HepG2 (cell line): ENCODE data around the gene PMM2. TPM values are rescaled to one million over a fixed set of nuclear protein-coding genes. Genes with fewer than 3 reads are reported as not detected.
A peak's percentile ranks its signal among the peaks of the same experiment; 100 is the strongest.

ENCODE experiments used
- AKAP8 ChIP-seq: sonication (generic); formaldehyde crosslinking; IDR thresholded peaks from 2 replicates; pipeline ENCODE4 v1.5.1; 2020; ENCODE audit warnings: mild to moderate bottlenecking, missing genetic modification reagents
- ASH2L ChIP-seq: fragments of 300-600, 200-600 bp; sonication (generic); IDR thresholded peaks from 2 replicates; pipeline ENCODE4 v1.7.0; 2017; ENCODE audit warnings: low read depth, mild to moderate bottlenecking, moderate library complexity, mixed read lengths, low read length; ENCODE audit not compliant: insufficient read length
- CREB1 ChIP-seq, 2 experiments: fragments of 450-650 bp in 1 of 2; IDR thresholded peaks; 2 replicates each; pipeline ENCODE4 v1.6.1; 2016 to 2017; ENCODE audit warnings: control low read depth in 1 of 2, mild to moderate bottlenecking in 1 of 2, missing compliant biosample characterization in 1 of 2, missing genetic modification characterization in 1 of 2
- EEA1 ChIP-seq: sonication (generic); formaldehyde crosslinking; IDR thresholded peaks from 2 replicates; pipeline ENCODE4 v1.5.1; 2020; ENCODE audit warnings: mild to moderate bottlenecking, missing genetic modification reagents, borderline replicate concordance
- GATA4 ChIP-seq: sonication (generic); IDR thresholded peaks from 2 replicates; pipeline ENCODE4 v1.6.1; 2016; ENCODE audit warnings: antibody characterized with exemption, low read depth, borderline replicate concordance
- HES4 ChIP-seq: sonication (generic); formaldehyde crosslinking; IDR thresholded peaks from 2 replicates; pipeline ENCODE4 v1.9.0; 2021; ENCODE audit warnings: mild to moderate bottlenecking, missing genetic modification reagents, borderline replicate concordance
- HIVEP1 ChIP-seq: sonication (generic); formaldehyde crosslinking; IDR thresholded peaks from 2 replicates; pipeline ENCODE4 v1.4.0; 2020; ENCODE audit warnings: mild to moderate bottlenecking, missing genetic modification reagents
- KLF16 ChIP-seq, 2 experiments: sonication (generic) in 1 of 2; formaldehyde crosslinking in 1 of 2; IDR thresholded peaks; 2 replicates each; pipeline versions ENCODE4 v1.6.1 to v1.8.0; 2016 to 2023; ENCODE audit warnings: missing genetic modification reagents in 2 of 2, missing compliant biosample characterization in 1 of 2
- NR2F6 ChIP-seq, 2 experiments: IDR thresholded peaks; 2 replicates each; pipeline ENCODE4 v1.6.1; 2016; ENCODE audit warnings: antibody characterized with exemption in 1 of 2, mild to moderate bottlenecking in 1 of 2
- PHF8 ChIP-seq: sonication (generic); formaldehyde crosslinking; IDR thresholded peaks from 2 replicates; pipeline ENCODE4 v1.5.0; 2020; ENCODE audit warnings: missing genetic modification reagents
- RARA ChIP-seq: IDR thresholded peaks from 2 replicates; pipeline ENCODE4 v1.6.1; 2016; ENCODE audit warnings: missing genetic modification reagents, missing compliant biosample characterization
- SRY ChIP-seq: sonication (generic); formaldehyde crosslinking; IDR thresholded peaks from 2 replicates; pipeline ENCODE4 v1.8.0; 2022; ENCODE audit warnings: mild to moderate bottlenecking, missing genetic modification reagents
- TRIM24 ChIP-seq: sonication (generic); formaldehyde crosslinking; IDR thresholded peaks from 2 replicates; pipeline ENCODE4 v1.8.0; 2022; ENCODE audit warnings: mild to moderate bottlenecking, missing genetic modification reagents
- ZC3H4 ChIP-seq: sonication (generic); formaldehyde crosslinking; IDR thresholded peaks from 2 replicates; pipeline ENCODE4 v1.4.0; 2020; ENCODE audit warnings: missing genetic modification reagents, borderline replicate concordance
- ZNF121 ChIP-seq: sonication (generic); formaldehyde crosslinking; IDR thresholded peaks from 2 replicates; pipeline ENCODE4 v1.5.0; 2020; ENCODE audit warnings: mild to moderate bottlenecking, missing genetic modification reagents
- ZNF205 ChIP-seq: IDR thresholded peaks from 2 replicates; pipeline ENCODE4 v1.6.1; 2018; ENCODE audit warnings: missing biosample characterization, missing genetic modification reagents
- ZNF253 ChIP-seq: sonication (generic); formaldehyde crosslinking; IDR thresholded peaks from 2 replicates; pipeline ENCODE4 v1.8.0; 2022; ENCODE audit warnings: mild to moderate bottlenecking, missing genetic modification reagents, borderline replicate concordance
- ZNF432 ChIP-seq: sonication (generic); formaldehyde crosslinking; IDR thresholded peaks from 2 replicates; pipeline ENCODE4 v1.5.0; 2020; ENCODE audit warnings: missing genetic modification reagents, mild to moderate bottlenecking, borderline replicate concordance
- ZNF569 ChIP-seq: sonication (generic); formaldehyde crosslinking; IDR thresholded peaks from 2 replicates; pipeline ENCODE4 v1.5.0; 2020; ENCODE audit warnings: mild to moderate bottlenecking, missing genetic modification reagents, moderate library complexity, borderline replicate concordance
- ZNF607 ChIP-seq: sonication (generic); formaldehyde crosslinking; IDR thresholded peaks from 2 replicates; pipeline ENCODE4 v1.5.1; 2020; ENCODE audit warnings: missing genetic modification reagents, mild to moderate bottlenecking, borderline replicate concordance
- ZNF724P ChIP-seq: sonication (generic); formaldehyde crosslinking; IDR thresholded peaks from 2 replicates; pipeline ENCODE4 v1.8.0; 2022; ENCODE audit warnings: missing genetic modification reagents, borderline replicate concordance
- ZNF782 ChIP-seq: sonication (generic); formaldehyde crosslinking; IDR thresholded peaks from 2 replicates; pipeline ENCODE4 v1.4.0; 2020; ENCODE audit warnings: missing genetic modification reagents, mild to moderate bottlenecking, borderline replicate concordance
- polyA plus RNA-seq, 8 experiments: library from polyadenylated mRNA; depleted of rRNA in 3 of 8; stranded (reverse) in 7 of 8; unstranded in 1 of 8; fragments of >200 nt; fragmentation: Illumina TruSeq in 4 of 8; extraction: Trizol in 4 of 8; gene quantifications; 2 replicates each; pipeline versions ENCODE4 v1.2.1 to v1.2.3, GENCODE V29; 2011 to 2016; ENCODE audit warnings: low read depth in 4 of 8, missing spikeins in 1 of 8, mixed read lengths in 1 of 8; ENCODE audit not compliant: insufficient read depth in 1 of 8
- total RNA-seq, 5 experiments: library from RNA; depleted of rRNA; stranded (reverse); fragments of >200 nt; fragmentation: Illumina TruSeq; extraction: Trizol; gene quantifications; 2 replicates each; pipeline ENCODE4 v1.2.3, GENCODE V29; 2016; ENCODE audit warnings: low read depth in 1 of 5
- TF ChIP-seq, protein P1 (sequence below): sonication (generic); formaldehyde crosslinking; conservative IDR thresholded peaks from 2 replicates; pipeline ENCODE4 v1.8.0; 2022; ENCODE audit warnings: low read depth, missing genetic modification reagents
- TF ChIP-seq, protein P2 (sequence below): sonication (generic); formaldehyde crosslinking; IDR thresholded peaks from 2 replicates; pipeline ENCODE4 v1.5.1; 2020; ENCODE audit warnings: missing genetic modification reagents, mild to moderate bottlenecking, borderline replicate concordance
- TF ChIP-seq, protein P3 (sequence below): sonication (generic); formaldehyde crosslinking; IDR thresholded peaks from 2 replicates; pipeline ENCODE4 v1.4.0; 2020; ENCODE audit warnings: missing genetic modification reagents, low read depth, mild to moderate bottlenecking, borderline replicate concordance
- TF ChIP-seq, protein P4 (sequence below): sonication (generic); formaldehyde crosslinking; IDR thresholded peaks from 2 replicates; pipeline ENCODE4 v1.4.0; 2020; ENCODE audit warnings: missing genetic modification reagents

Gene PMM2
- total and polyA plus RNA-seq, 2 of the 13 experiments (the other 11 are each of a cell fraction or from before 2014, with no cell fraction given): 52.2 to 93.7 TPM

DNA sequence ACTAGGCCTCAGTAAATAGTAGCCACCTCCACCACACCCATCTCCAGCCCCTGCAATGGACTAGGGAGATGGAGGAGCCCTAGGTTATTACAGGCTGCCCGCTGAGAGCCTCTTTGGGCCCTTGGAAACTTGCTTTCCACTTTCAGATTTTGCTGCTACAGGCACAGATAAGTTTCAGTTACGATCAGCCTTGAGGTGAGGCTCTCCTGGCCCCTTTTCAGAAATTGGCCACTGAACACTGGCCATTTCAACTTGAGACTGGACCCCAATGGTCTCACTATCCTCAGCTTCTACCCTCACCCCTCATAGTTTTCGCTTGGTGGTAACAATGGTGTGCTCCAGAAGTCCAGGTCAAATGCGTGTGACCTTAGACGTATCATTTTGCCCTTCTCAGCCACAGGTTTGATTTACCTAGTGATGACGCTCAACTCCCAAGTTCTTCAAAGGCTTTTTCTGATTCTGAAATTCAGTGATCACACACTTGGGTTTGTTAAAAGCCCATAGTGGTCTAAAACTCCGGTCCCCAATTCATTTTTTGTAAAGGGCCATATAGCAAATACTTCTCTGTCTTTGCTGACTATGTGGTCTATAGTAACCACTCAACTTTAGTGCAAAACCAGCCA is 1.0 kb downstream of the PMM2 start (continued):
- TF ChIP-seq ZNF782 (CRISPR knock-in tag) (no peak), CREB1 (IDR thresholded peaks at IDR 0.05) (peak; percentile 55; the same call in 1 of the 2 replicates), CREB1 (CRISPR knock-in tag; IDR thresholded peaks at IDR 0.05) (no peak), ZNF569 (CRISPR knock-in tag) (no peak), TRIM24 (CRISPR knock-in tag) (no peak), RARA (no peak), ZNF253 (CRISPR knock-in tag) (peak; percentile 77; the same call in 1 of the 2 replicates), HIVEP1 (CRISPR knock-in tag) (no peak), ASH2L (no peak), ZNF607 (no peak), ZC3H4 (CRISPR knock-in tag) (no peak), ZNF432 (CRISPR knock-in tag) (no peak), AKAP8 (CRISPR knock-in tag) (no peak), NR2F6 (IDR thresholded peaks at IDR 0.05) (peak; percentile 17; the same call in 1 of the 2 replicates), NR2F6 (CRISPR knock-in tag; IDR thresholded peaks at IDR 0.05) (0 out of 2 replicates have a peak, but pooled peaks have one; percentile 26), KLF16 (CRISPR knock-in tag; IDR thresholded peaks at IDR 0.05) (no peak), EEA1 (CRISPR knock-in tag) (peak; percentile 5; the same call in 1 of the 2 replicates), GATA4 (no peak), PHF8 (no peak), HES4 (no peak), ZNF724P (CRISPR knock-in tag) (no peak), ZNF205 (peak; percentile 94), SRY (no peak), ZNF121 (no peak)
- TF ChIP-seq, protein P1, sequence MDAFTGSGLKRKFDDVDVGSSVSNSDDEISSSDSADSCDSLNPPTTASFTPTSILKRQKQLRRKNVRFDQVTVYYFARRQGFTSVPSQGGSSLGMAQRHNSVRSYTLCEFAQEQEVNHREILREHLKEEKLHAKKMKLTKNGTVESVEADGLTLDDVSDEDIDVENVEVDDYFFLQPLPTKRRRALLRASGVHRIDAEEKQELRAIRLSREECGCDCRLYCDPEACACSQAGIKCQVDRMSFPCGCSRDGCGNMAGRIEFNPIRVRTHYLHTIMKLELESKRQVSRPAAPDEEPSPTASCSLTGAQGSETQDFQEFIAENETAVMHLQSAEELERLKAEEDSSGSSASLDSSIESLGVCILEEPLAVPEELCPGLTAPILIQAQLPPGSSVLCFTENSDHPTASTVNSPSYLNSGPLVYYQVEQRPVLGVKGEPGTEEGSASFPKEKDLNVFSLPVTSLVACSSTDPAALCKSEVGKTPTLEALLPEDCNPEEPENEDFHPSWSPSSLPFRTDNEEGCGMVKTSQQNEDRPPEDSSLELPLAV: no peak
- TF ChIP-seq, protein P2, sequence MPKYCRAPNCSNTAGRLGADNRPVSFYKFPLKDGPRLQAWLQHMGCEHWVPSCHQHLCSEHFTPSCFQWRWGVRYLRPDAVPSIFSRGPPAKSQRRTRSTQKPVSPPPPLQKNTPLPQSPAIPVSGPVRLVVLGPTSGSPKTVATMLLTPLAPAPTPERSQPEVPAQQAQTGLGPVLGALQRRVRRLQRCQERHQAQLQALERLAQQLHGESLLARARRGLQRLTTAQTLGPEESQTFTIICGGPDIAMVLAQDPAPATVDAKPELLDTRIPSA: no peak
- TF ChIP-seq, protein P3, sequence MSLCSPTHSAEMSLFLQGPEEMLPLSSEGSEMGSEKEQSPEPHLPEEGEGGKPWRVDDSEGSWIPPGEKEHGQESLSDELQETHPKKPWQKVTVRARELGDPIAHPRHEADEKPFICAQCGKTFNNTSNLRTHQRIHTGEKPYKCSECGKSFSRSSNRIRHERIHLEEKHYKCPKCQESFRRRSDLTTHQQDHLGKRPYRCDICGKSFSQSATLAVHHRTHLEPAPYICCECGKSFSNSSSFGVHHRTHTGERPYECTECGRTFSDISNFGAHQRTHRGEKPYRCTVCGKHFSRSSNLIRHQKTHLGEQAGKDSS (CRISPR knock-in tag): no peak
- TF ChIP-seq, protein P4, sequence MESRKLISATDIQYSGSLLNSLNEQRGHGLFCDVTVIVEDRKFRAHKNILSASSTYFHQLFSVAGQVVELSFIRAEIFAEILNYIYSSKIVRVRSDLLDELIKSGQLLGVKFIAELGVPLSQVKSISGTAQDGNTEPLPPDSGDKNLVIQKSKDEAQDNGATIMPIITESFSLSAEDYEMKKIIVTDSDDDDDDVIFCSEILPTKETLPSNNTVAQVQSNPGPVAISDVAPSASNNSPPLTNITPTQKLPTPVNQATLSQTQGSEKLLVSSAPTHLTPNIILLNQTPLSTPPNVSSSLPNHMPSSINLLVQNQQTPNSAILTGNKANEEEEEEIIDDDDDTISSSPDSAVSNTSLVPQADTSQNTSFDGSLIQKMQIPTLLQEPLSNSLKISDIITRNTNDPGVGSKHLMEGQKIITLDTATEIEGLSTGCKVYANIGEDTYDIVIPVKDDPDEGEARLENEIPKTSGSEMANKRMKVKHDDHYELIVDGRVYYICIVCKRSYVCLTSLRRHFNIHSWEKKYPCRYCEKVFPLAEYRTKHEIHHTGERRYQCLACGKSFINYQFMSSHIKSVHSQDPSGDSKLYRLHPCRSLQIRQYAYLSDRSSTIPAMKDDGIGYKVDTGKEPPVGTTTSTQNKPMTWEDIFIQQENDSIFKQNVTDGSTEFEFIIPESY (CRISPR knock-in tag): no peak
